GM12874 (cell line): ENCODE results near the gene FOSL2.

Experiments
- TF ChIP-seq, protein P1 (sequence below): IDR thresholded peaks from 2 replicates; pipeline ENCODE4 v1.5.1; 2011; ENCODE audit warnings: low read depth, mild to moderate bottlenecking, control low read depth, low read length, moderate library complexity; ENCODE audit not compliant: insufficient read depth

The FOSL2 gene

DNA sequence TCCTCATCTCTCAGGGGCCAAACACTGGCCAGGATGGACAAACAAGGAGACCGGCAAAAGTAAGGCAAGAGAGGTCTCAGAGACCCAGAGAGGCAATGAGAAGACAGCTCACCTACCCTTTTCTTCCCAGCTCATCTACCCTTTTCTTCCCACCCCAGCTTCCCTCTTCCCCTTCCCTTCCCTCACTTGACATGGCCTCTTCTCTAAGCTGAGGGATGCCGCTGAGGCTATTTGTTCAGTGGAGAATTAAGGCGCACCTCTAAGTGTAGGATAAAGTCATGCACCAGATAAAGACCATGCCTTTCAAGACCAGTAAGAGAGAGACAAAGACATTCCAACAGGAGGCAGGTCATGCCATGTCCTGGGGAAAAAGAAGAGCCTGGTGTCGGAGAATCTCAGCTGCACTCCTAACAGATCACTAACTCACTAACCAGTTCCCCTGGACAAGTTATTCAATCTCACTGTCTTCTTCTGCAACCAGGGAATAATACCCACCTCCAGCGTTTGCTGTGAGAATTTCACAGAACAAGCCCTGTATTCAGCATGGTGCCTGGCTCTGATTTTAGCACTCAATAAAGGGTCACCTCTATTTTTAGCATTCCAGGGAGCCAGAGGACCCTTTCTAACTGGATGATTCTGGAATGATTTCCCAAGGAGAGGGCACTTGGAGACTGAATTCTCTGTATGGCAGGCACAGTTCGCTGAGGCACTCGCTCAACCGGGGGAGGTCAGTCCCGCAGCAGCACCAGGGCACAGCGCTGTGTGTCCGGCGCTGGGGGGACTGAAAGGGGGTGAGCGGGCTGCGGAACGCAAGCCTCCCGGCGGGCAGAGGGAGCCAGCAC lies 3.0 kb upstream of the FOSL2 start:
- TF ChIP-seq, protein P1, sequence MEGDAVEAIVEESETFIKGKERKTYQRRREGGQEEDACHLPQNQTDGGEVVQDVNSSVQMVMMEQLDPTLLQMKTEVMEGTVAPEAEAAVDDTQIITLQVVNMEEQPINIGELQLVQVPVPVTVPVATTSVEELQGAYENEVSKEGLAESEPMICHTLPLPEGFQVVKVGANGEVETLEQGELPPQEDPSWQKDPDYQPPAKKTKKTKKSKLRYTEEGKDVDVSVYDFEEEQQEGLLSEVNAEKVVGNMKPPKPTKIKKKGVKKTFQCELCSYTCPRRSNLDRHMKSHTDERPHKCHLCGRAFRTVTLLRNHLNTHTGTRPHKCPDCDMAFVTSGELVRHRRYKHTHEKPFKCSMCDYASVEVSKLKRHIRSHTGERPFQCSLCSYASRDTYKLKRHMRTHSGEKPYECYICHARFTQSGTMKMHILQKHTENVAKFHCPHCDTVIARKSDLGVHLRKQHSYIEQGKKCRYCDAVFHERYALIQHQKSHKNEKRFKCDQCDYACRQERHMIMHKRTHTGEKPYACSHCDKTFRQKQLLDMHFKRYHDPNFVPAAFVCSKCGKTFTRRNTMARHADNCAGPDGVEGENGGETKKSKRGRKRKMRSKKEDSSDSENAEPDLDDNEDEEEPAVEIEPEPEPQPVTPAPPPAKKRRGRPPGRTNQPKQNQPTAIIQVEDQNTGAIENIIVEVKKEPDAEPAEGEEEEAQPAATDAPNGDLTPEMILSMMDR = no peak

DNA sequence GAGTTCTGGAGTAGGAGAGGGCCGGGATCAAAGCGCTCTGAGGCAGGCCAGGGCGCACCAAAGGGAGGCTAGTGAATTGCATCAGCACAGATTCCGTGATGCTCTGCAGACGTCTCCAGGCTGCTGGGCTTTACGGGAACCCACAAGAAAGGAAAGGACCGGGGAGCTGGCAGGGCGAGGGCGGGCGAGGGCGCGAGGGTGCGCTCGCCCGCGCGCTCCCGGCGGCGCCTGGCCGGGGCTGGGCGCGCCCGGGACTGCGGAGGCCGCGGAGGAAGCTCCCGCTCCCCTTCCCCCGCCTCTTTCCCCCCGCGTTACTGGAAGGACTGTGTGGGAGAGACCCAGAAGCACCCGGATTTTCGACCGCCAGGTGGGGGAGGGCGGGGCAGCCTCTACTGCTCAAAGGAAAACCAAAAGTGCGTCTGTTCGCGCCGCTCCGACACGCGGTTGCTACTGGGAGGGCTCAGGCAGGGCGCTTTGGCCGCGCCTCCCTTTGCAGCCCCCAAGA lies 2.4 kb upstream of the FOSL2 start:
- TF ChIP-seq, protein P1 = 0 out of 2 replicates have a peak, but pooled peaks have one; percentile 2

DNA sequence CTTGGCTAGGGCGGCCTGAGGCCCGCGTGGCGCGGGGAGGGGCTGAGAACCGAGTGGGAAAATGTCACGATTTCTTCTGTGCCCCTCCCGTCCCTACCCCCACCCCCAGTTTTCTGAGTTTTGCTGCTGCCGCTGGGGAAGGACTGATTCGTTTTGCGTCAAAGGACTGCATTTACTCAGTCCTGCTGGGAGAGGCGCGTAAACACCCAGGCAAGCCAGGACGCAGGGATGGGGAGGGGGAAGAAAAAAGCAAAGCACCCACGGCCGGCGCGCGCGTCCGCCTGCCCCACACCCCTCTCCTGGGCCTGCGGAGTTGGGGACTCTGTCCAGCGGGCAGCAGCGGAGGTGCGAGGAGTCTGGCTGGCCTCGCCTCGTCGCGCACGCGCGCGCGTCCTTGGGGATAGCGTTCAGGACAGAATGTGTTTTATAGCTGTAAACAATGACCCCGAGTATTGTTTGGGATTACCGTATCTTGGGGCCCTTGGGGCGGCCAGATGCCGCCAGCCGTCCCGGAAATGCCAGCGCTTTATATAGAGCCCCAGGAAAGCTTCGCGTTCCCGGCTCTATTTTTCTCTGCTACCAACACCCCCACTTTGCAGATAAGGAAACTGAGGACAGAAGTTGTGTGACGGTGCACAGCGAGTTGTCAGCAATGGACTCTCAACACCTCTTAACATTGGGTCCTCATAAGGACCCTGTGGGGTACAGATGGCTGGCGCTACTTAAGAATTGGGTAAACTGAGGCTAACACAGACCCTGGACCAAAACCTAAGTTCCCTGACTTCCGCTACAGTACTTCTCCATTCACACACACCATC lies 1.7 kb upstream of the FOSL2 start:
- TF ChIP-seq, protein P1 = no peak

DNA sequence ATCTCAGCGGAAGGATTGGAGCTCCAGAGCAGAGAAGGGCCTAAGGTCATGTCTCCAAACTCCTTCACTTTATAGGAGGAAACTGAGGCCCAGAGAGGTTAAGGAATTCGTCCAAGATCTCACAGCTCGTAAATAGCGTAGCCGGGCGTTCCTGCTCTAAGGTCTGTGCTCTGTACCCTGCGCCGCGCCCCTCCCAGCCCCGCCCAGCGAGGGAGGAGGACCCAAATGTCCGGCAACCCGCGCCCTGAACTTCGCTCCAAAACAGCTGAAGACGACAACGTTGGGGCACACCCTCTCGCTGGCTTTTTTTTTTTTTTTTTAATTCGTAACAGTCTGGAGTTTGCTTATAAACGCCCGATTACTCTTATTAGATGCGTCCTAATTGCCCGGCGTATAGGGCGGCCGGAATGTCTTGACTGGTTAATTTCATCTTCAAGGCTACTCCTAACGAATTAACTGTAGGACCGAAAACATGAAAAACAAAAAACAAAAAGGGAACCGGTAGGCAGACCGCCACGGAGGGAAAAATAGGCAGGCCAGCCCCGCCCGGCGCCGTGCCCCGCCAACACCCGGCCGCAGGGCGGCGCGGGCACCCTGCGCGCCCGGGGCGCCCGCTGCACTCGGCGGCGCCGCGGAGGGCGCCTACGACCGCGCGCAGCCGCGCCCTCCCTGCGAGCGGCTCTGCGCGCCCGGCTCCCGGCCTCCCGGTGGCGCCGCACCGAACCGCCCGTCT lies 928 bp upstream of the FOSL2 start:
- TF ChIP-seq, protein P1 = 0 out of 2 replicates have a peak, but pooled peaks have one; percentile 19

DNA sequence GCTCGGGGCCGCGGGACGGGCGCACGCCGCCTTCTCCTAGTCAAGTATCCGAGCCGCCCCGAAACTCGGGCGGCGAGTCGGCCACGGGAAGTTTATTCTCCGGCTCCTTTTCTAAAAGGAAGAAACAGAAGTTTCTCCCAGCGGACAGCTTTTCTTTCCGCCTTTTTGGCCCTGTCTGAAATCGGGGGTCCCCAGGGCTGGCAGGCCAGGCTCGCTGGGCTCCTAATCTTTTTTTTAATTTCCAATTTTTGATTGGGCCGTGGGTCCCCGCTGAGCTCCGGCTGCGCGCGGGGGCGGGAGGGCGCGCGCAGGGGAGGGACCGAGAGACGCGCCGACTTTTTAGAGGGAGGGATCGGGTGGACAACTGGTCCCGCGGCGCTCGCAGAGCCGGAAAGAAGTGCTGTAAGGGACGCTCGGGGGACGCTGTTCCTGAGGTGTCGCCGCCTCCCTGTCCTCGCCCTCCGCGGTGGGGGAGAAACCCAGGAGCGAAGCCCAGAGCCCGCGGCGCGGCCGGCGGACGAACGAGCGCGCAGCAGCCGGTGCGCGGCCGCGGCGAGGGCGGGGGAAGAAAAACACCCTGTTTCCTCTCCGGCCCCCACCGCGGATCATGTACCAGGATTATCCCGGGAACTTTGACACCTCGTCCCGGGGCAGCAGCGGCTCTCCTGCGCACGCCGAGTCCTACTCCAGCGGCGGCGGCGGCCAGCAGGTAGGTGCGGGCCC lies 617 bp downstream of the FOSL2 start:
- TF ChIP-seq, protein P1 = no peak

DNA sequence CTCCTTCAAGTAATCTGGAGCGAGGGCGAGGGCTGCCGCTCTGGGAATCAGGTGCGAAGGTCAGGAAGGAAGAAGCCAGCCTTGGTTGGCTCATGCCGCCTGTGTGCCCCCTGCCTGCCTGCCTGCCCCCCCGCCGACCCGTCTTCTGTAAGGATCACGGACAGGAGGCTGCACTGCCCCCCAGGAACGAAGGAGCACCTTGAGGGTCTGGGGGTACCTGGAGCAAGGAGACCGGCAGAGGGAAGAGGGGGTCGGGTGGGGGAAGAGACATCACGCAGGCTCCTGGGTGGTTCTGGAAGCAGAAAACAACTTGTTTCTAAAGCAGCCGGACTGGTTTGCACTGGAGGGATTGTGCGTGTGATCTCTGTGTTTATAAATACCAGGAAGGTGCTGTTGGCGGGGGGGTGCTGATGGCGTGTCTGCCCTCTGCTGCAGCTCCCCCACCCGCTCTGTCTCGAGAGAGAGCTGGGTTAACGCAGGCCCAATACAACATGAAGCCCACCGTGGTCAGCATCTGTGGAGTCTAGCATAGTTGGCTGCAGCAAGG lies 1.7 kb downstream of the FOSL2 start:
- TF ChIP-seq, protein P1 = no peak
